HG03066 (cell line): ENCODE measurements around the gene PLA2G15.

Source experiments
- ATAC-seq: cut with Tn5 transposase; IDR thresholded peaks from one replicate; pipeline ENCODE4 v1.9.1; 2021; ENCODE audit warnings: low read depth; ENCODE audit not compliant: unreplicated experiment

Gene PLA2G15

DNA sequence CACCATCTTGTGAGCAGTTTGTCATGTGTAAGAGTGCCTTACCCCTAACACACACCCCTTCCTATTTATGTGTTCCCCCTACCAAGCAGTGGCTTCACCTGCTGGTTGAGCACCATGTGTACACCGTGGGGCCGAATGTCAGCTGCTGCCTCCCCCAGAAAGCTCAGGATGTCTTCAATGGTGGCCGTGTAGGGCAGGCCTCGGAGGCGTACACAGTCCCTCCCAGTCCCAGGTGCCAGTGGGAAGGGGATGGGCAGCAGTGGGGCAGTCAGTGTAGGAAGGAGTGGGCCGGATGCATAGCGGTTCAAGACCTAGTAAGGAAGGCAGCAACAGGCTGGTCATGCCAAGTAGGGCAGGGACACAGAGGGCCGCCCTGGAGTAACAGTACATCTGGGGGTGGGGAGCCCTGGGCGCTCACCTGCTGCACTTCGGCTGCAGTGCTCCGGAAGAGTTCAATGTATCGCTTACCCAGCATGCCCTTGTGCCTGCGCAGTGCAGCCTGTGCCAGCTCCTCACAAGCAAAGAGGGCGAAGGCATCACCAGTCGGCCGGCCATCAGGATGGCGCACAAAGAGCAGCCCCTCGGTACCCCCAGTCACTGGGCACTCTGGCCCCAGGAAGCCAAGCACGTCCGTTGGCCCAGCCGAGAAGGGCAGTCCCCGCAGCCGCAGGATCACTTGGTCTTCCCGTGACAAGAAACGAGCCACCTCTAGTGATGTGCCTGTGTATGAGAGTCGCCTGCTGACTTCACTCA lies 13.6 kb upstream of the PLA2G15 start:
- no peak for ATAC-seq

DNA sequence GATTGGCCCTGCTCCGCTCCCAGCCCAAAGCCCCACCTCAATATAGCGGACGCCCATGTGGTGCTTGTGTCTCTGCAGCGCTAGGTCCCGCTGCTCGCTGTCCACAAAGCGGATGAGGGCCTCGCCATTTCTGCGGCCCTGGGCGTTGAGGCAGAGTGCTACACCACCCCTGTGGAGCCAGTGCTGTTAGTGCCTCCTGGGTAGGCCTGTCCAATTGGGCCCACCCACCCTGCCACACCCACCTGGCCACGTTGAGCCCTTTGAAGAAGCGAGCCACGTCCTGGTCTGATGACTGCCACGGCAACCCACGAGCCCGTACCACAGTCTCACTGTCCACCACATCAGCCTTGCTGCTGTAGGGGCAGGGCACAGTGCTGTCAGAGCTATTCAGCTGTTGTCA lies 12.8 kb upstream of the PLA2G15 start:
- ATAC-seq: no peak

DNA sequence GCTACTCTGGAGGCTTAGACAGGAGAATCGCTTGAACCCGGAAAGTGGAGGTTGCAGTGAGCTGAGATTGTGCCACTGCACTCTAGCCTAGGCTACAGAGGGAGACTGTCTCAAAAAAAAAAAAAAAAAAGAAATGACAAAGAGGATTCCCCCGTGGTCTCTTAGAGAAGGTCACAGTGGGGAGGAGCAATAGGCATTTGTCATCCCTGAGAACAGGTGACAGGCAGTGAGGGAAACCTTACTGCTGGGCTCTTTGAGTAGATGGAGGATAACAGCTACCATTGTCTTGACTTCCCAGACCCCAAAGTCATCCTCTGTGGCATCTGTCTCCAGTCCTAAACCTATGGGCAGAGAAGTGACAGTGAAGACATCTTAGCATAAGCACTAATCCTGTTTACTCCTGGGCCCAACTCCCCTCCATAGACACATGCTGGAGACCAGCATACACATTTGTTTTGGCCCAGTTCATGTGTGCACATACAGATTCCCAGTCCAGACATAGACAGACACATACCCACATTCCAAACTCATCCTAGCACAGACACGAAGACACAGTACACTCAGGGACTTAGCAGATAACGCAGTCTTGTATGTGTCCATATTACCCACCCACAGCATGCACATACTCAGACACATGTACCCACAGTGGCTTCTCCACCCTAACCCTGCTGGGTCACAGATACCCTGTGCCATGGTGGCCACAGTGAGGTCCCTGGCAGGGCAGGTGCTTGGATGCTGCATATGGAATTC lies 11.9 kb upstream of the PLA2G15 start:
- ATAC-seq: no peak

GRCh38 chr16:68233835-68234187 lies 11.4 kb upstream of the PLA2G15 start:
- no peak for ATAC-seq

GRCh38 chr16:68234188-68235107 lies 10.7 kb upstream of the PLA2G15 start:
- ATAC-seq: no peak

DNA sequence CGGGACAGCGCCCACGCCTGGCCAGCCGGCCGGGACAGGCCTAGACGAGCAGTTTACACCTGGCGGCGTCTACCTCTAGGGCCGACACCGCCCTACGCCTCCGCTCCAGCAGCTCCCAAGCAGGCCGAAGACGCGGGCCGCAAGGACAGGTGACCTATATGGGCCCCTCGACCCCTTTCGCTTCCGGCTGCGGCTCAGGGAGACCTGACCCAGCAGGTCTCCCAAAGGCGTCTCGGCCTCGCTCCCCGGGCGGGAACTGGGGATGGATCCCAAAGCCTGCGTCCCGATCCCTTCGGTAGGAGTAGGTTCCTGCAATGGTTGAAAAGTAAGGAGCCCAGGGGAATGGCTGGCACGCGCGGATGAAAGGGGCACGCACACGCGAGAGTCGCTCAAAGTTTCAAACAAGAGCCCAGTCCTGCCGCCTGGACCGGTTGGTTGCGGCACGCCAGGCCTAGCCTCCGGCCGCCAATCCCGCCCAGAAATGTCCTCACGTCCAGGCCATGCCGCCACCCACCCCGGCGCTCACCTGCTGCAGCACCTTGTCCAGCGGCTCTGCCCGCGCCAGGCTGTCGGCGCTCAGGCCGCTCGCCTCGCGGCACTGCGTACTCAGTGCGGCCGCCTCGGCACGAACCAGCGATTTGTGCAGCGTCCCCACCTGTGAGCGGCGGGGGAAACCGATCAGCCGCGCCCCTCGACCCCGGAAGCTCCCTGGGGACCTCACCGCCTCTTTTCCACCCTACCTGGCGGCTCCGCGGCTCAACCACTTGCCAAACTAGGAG lies 9.9 kb upstream of the PLA2G15 start:
- no peak for ATAC-seq

DNA sequence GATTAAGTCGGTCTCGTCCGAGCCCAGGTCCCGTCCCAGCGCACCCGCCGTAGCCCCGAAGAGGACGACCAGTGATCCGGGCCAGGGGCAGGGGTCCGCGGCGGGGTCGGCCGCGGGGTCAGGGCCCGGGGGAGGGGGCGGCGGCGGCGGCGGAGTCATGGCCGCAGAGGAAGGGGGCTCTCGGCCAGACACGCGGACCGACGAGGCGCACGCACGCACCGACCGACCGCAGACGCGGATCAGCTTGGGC lies 9.4 kb upstream of the PLA2G15 start, which contains the start of gene ESRP2:
Gene ESRP2, minus strand, starts transcription at position 241 of the 250 bp plus-strand sequence. Its CDS starts 82 bp downstream, at position 159.
- no peak for ATAC-seq

GRCh38 chr16:68236137-68236825 lies 8.9 kb upstream of the PLA2G15 start:
- no peak for ATAC-seq

DNA sequence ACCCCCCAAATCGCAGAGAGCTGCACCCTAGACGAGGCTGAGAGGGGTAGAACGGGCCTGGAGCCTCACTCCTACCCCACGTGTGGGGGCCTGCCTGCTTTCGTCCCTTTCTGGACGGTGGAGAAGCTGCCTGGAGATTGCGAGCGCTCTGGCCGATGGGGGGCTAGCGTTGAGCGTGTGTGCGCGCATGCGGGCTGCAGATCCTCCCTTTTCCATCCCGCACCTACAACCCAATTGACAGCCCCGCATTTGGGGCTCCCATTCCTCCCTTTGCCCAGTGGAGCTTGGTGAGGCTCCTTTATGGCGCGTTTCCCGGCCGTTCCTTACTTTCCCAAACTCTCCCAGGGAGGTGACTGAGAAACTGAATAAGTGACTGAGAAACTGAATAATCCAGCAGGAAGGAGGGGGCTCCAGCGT lies 8.3 kb upstream of the PLA2G15 start:
- ATAC-seq: no peak

DNA sequence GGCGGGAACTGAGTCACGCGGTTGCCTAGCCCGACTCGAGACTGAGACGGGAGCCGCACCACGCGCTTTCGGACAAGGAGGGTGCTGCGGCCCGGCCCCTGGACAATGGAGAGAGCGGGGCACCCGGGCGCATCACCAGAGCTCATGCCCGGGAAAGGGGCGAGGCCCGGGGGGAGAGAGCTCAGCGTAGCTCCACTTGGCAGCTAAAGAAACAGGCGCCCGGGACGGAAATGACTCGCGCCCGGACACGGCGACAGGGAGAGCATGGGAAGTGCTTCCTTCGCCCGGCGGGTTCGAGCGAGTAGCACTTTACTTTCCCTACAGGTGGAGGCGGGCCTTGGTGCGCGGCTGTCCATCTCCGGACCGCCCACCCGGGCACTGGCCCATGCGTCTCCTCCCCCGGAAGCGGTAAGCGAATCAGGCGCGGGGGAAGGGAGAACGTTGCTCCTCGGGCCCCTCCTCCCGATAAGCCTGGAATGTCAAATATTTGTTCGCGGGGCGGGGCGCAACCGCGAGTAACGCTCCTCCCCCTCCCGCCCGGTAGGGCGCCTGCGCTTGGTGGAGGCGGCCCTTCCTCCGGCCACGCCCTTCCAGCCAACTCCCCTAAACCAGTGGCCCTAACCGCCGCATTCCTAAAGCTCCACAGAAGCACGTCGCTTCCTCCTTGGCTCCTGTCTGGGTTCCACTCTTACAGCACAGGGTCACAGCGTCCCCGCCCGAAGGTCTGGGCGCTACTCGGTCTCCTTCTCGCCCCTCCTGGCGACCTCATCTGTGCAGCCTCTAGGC lies 7.7 kb upstream of the PLA2G15 start:
- peak; percentile 86 for ATAC-seq

DNA sequence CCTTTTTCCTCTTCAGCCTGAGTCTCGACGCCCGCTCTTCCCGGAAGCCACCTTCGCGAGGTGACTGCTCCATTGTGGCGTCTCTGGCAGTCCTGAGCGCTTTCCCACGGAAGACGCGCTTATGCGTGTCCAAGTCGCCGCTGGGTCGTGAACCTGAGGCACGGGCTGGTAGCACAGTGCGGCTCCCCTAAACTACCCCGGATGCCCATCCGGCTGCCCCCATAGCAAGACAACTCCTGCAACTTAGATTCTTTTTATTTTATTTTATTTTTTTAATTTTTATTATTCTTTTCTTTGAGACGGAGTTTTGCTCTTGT lies 7.2 kb upstream of the PLA2G15 start:
- peak; percentile 16 for ATAC-seq

- ATAC-seq: no peak
Measured at GRCh38 chr16:68242085-68242484, 3.1 kb upstream of the PLA2G15 start.

- no peak for ATAC-seq
Measured at GRCh38 chr16:68242926-68243858, 2.0 kb upstream of the PLA2G15 start.

- peak; percentile 9 for ATAC-seq
Measured at GRCh38 chr16:68244481-68244902, 681 bp upstream of the PLA2G15 start.

GRCh38 chr16:68246121-68246520 lies 948 bp downstream of the PLA2G15 start:
- no peak for ATAC-seq

DNA sequence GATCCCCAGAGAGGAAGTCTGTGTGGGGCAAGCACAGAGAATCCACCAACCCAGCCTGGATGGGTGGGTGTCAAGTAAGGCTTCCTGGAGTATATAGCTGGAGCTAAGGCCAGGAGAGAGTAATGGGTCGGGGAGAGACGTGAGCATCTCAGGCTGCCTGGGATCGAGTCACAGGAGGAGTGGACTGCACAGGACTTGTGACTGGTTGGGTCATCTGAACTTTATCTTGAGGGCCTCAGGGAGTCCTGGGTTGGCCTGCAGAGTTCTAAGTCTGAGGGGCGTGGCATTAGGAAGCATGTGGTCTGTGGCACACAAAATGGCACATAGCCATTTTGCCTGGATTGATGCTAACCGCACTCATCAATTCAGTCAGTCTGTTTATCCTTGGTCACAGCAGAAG lies 1.5 kb downstream of the PLA2G15 start:
- no peak for ATAC-seq

DNA sequence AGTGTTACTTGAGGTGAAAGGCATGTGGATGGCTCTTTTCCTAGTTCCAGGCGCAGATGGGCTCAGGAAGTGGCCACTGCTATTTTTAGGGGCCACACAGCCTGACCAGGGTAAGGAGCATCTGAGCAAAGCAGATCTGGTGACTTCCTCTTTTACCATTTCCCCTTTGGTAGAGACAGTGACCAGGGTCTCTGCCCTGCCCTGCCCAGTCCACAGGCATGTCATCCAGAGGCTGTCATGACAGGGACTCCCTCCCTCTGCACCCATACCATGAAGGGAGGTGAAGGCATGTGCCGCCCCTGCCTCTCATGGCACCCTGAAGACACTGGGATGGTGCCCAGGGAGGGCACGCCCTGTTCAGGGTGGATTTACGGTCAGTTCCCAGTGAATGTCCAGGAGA lies 2.2 kb downstream of the PLA2G15 start:
- ATAC-seq: no peak

DNA sequence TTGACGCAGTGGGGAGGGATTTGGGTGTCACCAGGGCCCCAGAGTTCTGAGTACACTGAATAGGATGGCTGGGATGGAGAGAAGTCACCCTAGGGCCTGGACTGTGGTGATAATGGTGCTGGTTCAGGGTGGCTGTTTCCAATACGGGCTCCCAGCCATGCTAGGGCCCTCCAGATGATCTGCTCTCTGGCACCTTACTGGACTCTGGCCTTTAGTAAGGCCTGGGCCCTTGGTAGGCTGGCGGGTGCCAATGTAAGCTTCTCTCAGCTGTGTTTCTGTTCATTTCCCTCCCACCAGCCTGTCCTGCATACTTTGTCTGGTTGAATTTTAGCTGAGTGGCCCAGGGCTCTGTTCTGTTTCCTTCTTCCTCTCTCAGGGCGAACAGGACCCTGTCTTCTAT lies 2.8 kb downstream of the PLA2G15 start:
- no peak for ATAC-seq
